Limb (tissue), 2 donors: ENCODE results near the gene FHAD1.
"Not testable (repeated sequence)": the region's sequence is repeated elsewhere in the genome, so short reads cannot be mapped to it uniquely, and the experiment has no call there.

Experiments
- DNase-seq, 2 donors: peaks; one replicate each; pipeline ENCODE4 v3.0.0-alpha.2; 2016; ENCODE audit errors: extremely low spot score in 2 of 2

The FHAD1 gene

DNA sequence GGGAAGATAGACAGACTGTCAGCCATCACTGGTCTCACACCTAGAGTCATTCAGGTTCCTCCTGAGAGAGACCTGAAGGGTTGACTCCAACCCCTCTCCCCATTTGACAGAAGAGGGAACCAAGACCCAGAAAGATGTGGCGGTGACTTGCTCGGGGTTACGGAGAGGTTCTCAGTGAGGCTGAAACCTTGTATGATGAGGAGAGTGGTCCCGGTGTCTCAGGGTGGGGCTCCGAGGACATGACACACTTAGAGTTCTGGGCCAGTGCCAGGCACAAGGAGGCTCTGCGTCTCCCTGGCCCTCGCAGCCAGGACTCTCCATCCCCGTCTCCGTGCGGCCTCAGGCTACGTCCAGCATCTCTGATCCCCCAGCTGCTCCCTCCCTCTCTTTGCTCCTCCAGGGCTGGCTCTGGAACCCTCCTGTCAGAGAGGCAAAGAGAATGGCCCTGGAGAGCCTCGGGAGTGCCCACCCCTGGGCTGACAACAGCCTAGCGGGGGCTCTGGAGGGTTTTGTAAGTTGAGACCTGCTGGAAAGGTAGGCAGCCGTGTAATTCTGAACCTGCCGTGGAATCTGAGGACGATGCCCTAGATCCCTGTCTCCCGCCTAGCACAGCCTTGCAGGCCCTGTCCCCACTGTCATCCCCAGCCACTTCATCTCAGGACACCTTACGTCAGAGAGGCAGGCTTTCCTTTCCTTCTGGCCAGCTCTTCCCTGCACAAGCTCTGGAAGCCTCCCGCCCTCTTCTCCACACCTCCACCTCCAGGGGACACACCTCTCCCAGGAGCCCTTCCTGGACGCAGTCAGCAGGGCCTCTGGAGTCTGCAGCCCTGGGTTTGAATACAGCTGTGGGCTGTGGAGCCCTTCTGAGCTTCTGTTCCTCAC, 166.8 kb downstream of the FHAD1 start:
- DNase-seq: no peak

DNA sequence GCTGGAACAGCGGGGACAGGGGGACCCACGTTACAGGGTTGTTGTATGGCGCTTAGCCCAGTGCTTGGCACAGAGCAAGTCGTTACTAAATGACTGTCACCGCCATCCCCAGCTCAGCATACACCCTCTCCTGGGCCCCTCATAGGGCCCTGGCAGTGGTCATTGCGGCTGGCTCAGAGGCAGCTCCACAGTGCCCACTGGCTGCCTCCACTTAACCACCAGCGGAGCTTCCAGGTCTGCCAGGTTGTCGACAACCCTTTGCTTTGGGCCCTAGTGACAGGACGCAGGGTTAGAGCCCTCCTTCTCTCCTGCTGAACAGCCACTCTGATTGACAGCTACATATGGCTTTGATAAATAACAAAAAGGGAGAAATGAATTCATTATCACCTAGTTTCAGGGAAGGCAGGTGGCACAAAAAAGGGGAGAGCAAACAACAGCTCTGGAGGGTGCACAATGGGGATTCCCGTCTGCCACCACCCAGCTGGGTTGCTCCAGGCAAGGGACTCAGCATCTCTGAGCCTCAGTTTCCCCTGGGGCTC, 167.5 kb downstream of the FHAD1 start:
- no peak for DNase-seq

DNA sequence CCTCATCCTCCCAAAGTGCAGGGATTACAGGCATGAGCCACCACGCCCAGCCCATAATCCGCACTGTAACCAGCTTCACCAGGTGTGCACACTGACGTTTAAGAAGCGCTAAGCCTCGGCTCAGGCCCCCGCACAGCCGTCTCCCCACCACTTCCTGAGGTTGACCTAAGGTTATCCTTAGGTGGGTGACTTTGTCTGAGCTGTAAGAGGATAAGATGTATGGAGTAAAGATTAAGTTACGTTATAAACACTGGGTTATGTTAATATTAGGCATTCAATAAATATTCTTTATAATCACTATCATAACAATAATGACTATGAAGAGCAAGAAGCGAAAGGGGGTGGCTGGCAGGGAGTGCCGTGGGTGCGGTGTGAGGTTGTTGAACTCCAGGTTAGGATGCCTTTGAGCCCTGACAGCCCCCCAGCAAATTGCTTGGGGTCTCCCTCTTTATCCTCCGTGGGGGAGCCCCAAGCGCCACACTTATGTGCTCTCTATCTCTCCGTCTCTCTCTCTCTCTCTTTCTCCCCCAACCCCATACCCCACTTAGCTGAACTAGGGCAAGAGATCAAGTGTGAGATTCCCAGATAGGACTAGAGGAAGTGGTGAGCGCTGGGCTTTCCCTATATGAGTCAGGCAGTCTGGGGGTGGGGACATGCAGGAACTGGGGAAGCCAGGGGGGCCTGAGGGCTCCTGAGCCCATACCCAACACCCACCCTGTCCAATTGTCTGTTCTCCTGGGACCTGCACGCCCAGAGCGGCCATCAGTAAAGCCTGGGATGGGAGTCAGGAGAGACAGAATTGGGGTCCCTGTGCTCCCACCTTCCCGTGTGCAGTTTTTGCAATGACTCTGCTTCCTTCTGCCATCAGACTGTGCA, 170.3 kb downstream of the FHAD1 start:
- no peak for DNase-seq

DNA sequence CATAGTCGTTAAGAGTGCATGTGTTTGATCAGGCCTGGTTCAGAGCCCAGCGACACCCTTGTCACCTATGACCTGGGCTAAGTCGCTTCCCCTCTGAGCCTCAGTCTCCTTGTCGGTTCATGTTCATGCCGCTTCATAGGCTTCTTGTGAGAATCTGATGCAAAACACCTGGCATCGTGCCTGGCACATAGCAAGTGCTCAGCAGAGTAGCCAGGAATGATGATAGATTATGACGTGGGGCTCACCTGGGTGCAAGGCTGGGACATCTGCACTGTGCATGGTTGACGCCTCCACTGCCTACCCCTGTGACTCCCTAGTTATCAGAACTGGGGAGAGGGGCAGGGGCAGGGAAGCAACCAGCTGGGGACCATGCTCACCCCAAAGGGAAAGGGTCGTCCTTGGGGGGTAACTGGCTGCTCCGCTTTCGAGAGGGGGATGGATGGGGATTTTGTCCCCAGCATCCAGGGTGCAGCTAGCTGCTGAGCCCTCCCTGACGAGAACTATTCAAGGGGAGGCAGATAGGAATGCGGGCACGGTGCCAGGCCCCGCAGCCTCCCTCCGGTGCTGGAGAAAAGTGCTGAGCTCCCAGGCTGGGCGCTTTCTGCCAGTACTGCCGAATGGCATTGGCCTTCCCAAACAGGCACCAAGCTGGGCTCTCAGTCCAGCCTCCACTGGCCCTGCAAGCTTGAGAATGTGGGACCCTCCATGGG, 171.9 kb downstream of the FHAD1 start:
- no peak for DNase-seq

- DNase-seq: no peak
Observed at GRCh38 chr1:15420853-15421465, 173.9 kb downstream of the FHAD1 start.

- no peak for DNase-seq
Observed at GRCh38 chr1:15422871-15423270, 175.8 kb downstream of the FHAD1 start.

GRCh38 chr1:15423355-15424077, 176.5 kb downstream of the FHAD1 start:
- DNase-seq: no peak

DNA sequence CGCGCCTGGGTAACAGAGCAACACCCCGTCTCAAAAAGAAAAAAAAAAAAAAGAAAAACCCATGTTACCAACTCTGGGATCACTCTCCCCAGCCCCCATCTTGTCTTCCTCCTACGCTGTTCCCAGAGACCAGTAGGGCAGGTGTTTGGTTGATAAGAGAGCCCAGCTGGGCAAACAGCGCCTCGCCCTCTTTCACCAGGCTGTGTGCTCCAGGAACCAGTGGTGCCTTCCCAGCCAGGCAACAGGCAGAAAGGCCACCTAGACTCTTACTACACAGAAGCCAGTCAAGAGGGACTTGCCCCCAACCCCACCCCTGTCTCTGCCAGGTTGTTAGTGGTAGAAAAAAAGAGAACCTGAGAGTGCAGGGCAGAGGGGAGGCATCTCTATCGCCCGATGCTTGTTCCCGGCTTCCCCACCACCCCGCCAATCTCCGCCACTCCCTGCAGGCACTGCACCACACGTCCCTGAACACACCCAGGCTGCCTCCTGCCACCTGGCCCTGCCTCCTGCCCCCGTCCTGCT, 177.2 kb downstream of the FHAD1 start:
- DNase-seq: no peak

DNA sequence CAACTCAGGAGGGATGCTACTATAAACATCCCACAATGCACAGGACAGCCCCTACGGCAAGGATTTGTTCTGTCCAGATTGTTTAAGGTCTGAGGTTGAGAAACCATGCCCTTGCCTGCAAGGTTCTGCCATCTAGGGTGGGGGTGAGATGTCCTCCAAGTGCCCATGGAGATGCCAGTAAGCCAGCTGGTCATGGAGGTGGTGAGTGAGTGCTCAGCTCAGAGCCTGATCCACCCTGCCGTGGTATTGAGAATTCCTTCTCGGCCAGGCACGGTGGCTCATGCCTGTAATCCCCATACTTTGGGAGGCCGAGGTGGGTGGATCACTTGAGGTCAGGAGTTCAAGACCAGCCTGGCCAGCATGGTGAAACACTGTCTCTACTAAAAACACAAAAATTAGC, 178.0 kb downstream of the FHAD1 start:
- DNase-seq: no peak

DNA sequence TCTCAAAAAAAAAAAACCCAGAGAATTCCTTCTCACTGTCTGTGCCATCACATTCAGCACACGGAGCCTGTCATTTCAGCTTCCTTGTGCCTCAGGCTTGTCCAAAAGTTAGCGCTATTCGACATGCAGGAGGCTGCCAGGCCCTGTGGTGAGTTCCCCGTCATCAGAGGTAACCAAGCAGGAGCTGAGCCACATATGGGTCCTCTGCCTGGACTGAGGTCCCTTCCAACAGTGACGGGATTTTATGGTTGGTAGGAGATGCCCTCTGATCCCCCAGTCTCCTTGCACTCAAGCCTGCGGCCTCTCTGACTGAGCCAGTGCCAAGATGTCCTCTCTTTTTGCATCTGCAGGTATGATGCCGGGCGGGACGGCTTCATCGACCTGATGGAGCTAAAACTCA, 178.5 kb downstream of the FHAD1 start:
- no peak for DNase-seq

DNA sequence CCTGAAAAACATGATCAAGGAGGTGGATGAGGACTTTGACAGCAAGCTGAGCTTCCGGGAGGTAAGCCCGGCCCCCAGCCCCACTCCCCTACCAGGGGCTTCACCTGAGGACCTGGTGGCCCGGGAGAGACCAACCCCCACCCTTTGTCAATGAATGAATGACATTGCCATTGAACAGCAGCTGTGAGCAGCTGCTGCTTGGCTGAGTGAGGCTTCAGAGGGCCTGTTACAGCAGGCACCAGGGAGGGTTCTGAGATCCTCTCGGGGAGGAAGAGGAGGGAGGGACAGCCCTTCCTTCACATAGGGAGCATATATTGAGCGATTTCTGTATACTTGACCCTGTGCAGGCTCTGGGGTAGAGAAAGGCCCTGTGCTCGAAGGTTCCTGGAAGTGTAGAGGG, 178.9 kb downstream of the FHAD1 start:
- no peak for DNase-seq

- no peak for DNase-seq
Observed at GRCh38 chr1:15426492-15427279, 179.7 kb downstream of the FHAD1 start.

DNA sequence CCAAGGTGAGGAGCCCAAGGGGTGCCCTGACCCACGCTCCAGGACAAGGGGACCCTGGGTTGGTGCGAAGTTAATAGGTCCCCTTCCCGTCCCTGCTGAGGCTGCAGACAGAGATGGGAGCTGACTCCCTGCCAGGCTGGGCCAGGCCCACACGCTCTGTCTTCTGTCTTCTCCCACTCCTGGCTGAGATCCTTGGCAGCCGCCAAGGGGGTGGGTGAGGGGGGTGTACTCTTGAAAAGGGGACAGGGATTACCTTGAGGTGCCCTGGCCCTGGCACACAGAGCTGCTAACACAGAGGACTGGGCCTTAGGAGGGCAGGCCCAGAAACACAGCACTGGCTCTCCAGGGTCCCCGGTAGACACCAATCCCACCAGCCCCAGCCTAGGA, 180.2 kb downstream of the FHAD1 start:
- DNase-seq: no peak

GRCh38 chr1:15428252-15428651, 181.2 kb downstream of the FHAD1 start:
- not testable (repeated sequence) for DNase-seq

DNA sequence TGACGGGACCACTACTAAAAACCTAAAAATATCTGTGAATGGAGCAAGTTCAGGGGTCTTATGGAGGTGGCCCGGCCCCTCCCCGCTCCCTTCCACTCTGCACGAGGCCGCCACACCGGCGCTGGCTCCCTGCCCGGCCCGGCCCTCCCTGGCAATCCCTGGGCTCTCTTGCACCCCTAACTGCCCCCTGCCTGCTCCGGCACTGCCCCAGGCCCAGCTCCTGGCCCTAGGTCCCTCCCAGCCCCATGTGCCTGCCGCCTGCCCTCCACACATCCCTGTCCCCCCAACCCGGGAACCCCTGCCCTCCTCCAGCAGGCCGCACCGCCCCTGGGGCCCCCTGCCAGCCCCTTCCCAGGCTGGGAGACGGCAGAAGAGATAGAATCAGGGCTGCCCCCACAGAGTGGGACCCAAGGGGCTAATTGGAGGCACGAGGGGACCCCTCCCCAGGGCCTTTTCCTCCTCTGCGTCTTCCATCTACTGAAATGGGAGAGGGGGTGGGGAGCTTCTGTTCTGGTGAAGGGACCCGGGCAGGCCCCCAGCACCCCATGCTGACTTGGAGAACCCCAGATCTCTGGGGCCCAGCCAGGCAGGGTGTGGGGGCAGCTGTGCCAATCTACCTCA, 181.9 kb downstream of the FHAD1 start:
- no peak for DNase-seq

GRCh38 chr1:15429701-15430149, 182.7 kb downstream of the FHAD1 start:
- DNase-seq: no peak

DNA sequence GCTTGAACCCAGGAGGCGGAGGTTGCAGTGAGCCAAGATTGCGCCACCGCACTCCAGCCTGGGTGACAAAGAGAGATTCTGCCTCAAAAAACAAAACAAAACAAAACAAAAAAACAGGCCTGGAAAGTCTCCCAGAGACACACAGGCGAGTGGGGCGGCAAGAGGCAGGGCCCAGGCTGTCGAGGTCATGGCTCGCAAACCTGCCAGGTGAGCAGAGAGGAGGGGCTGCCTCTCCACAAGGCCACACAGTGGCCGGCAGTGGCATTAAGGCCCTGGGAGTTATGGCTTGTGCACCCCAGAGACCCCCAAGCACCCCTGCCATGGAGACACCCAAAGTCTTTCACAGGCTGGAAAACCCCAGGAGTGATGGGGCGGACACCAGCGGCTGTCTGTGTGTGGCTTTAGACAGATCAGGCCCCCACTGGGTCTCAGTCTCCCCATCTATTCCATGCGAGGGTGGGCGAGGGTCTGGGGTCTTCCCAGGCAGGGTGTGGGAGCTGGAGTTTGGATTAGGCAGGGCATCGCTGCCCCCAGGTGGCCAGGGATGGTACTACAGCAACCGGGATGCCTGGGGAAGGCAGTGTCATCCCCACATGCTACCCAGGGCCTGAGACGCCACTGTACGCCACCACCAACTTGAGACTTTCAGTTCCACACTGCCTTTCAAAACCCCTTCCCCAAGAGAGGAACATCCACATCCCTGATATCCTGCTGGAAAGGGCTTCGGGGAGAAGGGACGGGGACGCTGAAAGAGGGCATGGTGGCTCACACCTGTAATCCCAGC, 184.0 kb downstream of the FHAD1 start:
- DNase-seq: peak; percentile 50 to 91

GRCh38 chr1:15431571-15431948, 184.5 kb downstream of the FHAD1 start:
- no peak for DNase-seq
